ENCODE measurements around the gene ODF4. TPM values are rescaled to one million over a fixed set of nuclear protein-coding genes. Genes with fewer than 3 reads are reported as not detected.
"Not testable (repeated sequence)": the region's sequence is repeated elsewhere in the genome, so short reads cannot be mapped to it uniquely, and the experiment has no call there.

ODF4 gene
- total RNA-seq, 1 experiment from 2014 or later: not detected

GRCh38 chr17:8393470-8394231, 54.0 kb downstream of the ODF4 start:
- no peak for DNase-seq (ENCODE audit: low spot score)

DNA sequence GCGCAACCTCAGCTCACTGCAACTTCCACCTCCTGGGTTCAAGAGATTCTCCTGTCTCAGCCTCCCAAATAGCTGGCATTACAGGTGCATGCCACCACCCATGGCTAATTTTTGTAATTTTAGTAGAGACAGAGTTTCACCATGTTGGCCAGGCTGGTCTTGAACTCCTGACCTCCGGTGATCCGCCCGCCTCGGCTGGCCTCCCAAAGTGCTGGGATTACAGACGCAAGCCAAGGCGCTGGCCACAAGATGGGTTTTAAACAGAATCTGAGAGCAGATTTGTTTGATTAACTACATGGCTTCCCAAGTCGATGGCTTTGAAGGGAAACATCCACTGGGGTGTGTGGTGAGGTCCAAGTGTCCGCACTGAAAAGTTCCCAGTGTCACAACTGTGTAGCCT, 54.9 kb downstream of the ODF4 start:
- DNase-seq (ENCODE audit: low spot score): not testable (repeated sequence)

Other genes with a start within 250 kb of the ODF4 start
- gene ALOXE3, start 221.3 kb upstream of the ODF4 start, total RNA-seq (2014; rRNA removed; shearing (Covaris generic)): not detected in 2 replicates
- 0.14 TPM in 1 of 2 replicates, not detected in the other for gene HES7, start 215.7 kb upstream of the ODF4 start, total RNA-seq (2014; rRNA removed; shearing (Covaris generic))
- gene PER1, start 187.4 kb upstream of the ODF4 start, total RNA-seq (2014; rRNA removed; shearing (Covaris generic)): 4.4 and 4.6 TPM in 2 replicates
- 0.64 TPM in 2 replicates for gene VAMP2, start 176.9 kb upstream of the ODF4 start, total RNA-seq (2014; rRNA removed; shearing (Covaris generic))
- gene TMEM107, start 163.5 kb upstream of the ODF4 start, total RNA-seq (2014; rRNA removed; shearing (Covaris generic)): 1.7 and 13.3 TPM in 2 replicates
- 0.62 and 0.68 TPM in 2 replicates for gene BORCS6, start 149.7 kb upstream of the ODF4 start, total RNA-seq (2014; rRNA removed; shearing (Covaris generic))
- gene AURKB, start 129.3 kb upstream of the ODF4 start, total RNA-seq (2014; rRNA removed; shearing (Covaris generic)): 33.4 and 50.5 TPM in 2 replicates
- gene CTC1, start 91.8 kb upstream of the ODF4 start, total RNA-seq (2014; rRNA removed; shearing (Covaris generic)): 3.0 and 3.3 TPM in 2 replicates
- 13.5 and 18.4 TPM in 2 replicates for gene PFAS, start 90.6 kb upstream of the ODF4 start, total RNA-seq (2014; rRNA removed; shearing (Covaris generic))
- 5.3 and 5.6 TPM in 2 replicates for gene RANGRF, start 51.2 kb upstream of the ODF4 start, total RNA-seq (2014; rRNA removed; shearing (Covaris generic))
- 0.81 TPM in 1 of 2 replicates, not detected in the other for gene SLC25A35, start 44.4 kb upstream of the ODF4 start, total RNA-seq (2014; rRNA removed; shearing (Covaris generic))
- not detected in 2 replicates for gene ARHGEF15, start 29.6 kb upstream of the ODF4 start, total RNA-seq (2014; rRNA removed; shearing (Covaris generic))
- 2,934 and 3,123 TPM in 2 replicates for gene RPL26, start 43.4 kb downstream of the ODF4 start, total RNA-seq (2014; rRNA removed; shearing (Covaris generic))
- not detected in 2 replicates for gene RNF222, start 58.0 kb downstream of the ODF4 start, total RNA-seq (2014; rRNA removed; shearing (Covaris generic))
- 16.1 and 31.8 TPM in 2 replicates for gene NDEL1, start 96.0 kb downstream of the ODF4 start, total RNA-seq (2014; rRNA removed; shearing (Covaris generic))

Measured in H4 (cell line).